Measurements from ENCODE around the gene CSF2. TPM values are rescaled to one million over a fixed set of nuclear protein-coding genes. Genes with fewer than 3 reads are reported as not detected.

CSF2 gene
- total RNA-seq, 1 donor from 2014 or later: not detected

GRCh38 chr5:132076202-132076830 lies 2.7 kb downstream of the CSF2 start:
- DNase-seq: no peak
- intact Hi-C loops (cut with micrococcal nuclease): no loop called here
- Histone ChIP-seq H3K36me3 (no peaks in the 10 kb centered on the region), H3K4me3 (no peak overlapping the region), H3K4me1 (no peaks in the 10 kb centered on the region), H3K27me3 (ENCODE audit: low read depth) (no peaks in the 10 kb centered on the region), H3K27ac (replicated peaks) (no peak overlapping the region), H3K9me3 (replicated peaks) (no peaks in the 10 kb centered on the region)
- TF ChIP-seq CTCF (IDR thresholded peaks at IDR 0.05; ENCODE audit: borderline replicate concordance): no peak

DNA sequence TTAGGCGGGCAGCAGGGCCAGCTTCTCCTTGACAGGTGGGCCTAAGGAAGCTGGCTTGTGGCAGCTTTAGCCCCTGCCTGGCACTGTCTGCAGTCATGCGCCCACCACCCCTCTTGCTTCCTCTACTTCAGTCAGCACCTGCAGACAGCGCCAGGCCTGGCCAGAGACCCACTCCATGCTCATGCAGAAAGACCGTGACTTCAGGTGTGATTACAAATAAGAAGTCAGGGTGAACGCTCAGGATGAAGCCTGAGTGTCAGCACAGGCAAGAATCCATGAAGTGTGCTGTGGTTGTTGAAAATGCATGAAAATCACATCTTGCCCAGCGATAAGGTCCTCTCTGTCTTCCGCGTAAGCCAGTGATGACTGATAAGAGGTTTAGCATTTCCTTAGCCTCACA lies 3.4 kb downstream of the CSF2 start:
- Histone ChIP-seq H3K36me3 (no peaks in the 10 kb centered on the region), H3K4me3 (no peak overlapping the region), H3K9me3 (replicated peaks) (no peaks in the 10 kb centered on the region), H3K27ac (replicated peaks) (no peak overlapping the region), H3K27me3 (ENCODE audit: low read depth) (no peaks in the 10 kb centered on the region), H3K4me1 (no peaks in the 10 kb centered on the region)
- no peak for DNase-seq
- intact Hi-C loops (cut with micrococcal nuclease): no loop called here
- TF ChIP-seq CTCF (IDR thresholded peaks at IDR 0.05; ENCODE audit: borderline replicate concordance): no peak

DNA sequence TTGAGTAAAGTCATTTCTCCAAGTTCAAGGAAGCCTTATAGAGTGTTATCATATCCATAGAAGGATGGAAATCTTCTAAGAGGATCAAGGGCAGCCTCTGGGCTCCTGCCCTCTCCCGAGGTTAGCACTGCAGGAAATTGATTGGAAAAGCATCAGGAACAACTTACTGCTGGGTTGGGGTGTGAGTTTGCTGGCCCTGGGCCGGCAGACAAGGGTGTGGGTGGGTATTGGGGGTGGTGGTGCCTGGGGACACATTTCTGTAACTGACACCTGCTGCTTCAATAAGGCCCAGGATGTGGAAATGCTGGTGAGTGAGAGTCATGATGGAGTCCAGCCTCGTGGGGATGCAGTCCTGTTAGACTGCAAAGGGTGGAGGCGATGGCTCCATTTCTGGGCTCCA lies 5.5 kb downstream of the CSF2 start:
- Histone ChIP-seq H3K27me3 (ENCODE audit: low read depth) (no peaks in the 10 kb centered on the region), H3K36me3 (no peaks in the 10 kb centered on the region), H3K9me3 (replicated peaks) (no peaks in the 10 kb centered on the region), H3K27ac (replicated peaks) (no peak overlapping the region), H3K4me1 (no peaks in the 10 kb centered on the region), H3K4me3 (no peak overlapping the region)
- TF ChIP-seq CTCF (IDR thresholded peaks at IDR 0.05; ENCODE audit: borderline replicate concordance): no peak
- DNase-seq: no peak
- intact Hi-C loops (cut with micrococcal nuclease): no loop called here

GRCh38 chr5:132079619-132080018 lies 6.0 kb downstream of the CSF2 start:
- Histone ChIP-seq H3K27ac (replicated peaks) (no peak overlapping the region), H3K4me1 (no peaks in the 10 kb centered on the region), H3K36me3 (no peaks in the 10 kb centered on the region), H3K27me3 (ENCODE audit: low read depth) (no peaks in the 10 kb centered on the region), H3K9me3 (replicated peaks) (no peaks in the 10 kb centered on the region), H3K4me3 (no peak overlapping the region)
- no peak for TF ChIP-seq CTCF (IDR thresholded peaks at IDR 0.05; ENCODE audit: borderline replicate concordance)
- intact Hi-C loops (cut with micrococcal nuclease): no loop called here
- no peak for DNase-seq

- no peak overlapping the region for H3K27ac ChIP-seq (replicated peaks)
- no peak overlapping the region for H3K4me3 ChIP-seq
- H3K36me3 ChIP-seq: no peaks in the 10 kb centered on the region
- H3K27me3 ChIP-seq (ENCODE audit: low read depth): no peaks in the 10 kb centered on the region
- peaks cover 2% of the 10 kb centered on the region for H3K4me1 ChIP-seq
- no peak for TF ChIP-seq CTCF (IDR thresholded peaks at IDR 0.05; ENCODE audit: borderline replicate concordance)
- no peaks in the 10 kb centered on the region for H3K9me3 ChIP-seq (replicated peaks)
- no peak for DNase-seq
- intact Hi-C loops (cut with micrococcal nuclease): no loop called here
Observed at GRCh38 chr5:132080595-132080994, 7.0 kb downstream of the CSF2 start.
